HEK293 (cell line): ENCODE data around the gene SPATA6L.

Source experiments
- CTCF ChIP-seq: fragments of 450-650 bp; formaldehyde crosslinking; IDR thresholded peaks from 2 replicates; pipeline ENCODE4 v1.5.1; 2016; ENCODE audit warnings: missing biosample characterization, missing genetic modification characterization
- REST ChIP-seq: fragments of 450-650 bp; formaldehyde crosslinking; IDR thresholded peaks from 2 replicates; pipeline ENCODE4 v1.5.1; 2016; ENCODE audit warnings: missing biosample characterization, missing genetic modification characterization
- SETDB1 ChIP-seq: IDR thresholded peaks from one replicate; pipeline ENCODE4 v1.6.1; 2017; ENCODE audit warnings: mild to moderate bottlenecking, low read length, moderate library complexity, mixed read lengths; ENCODE audit not compliant: insufficient read length
- ZBTB1 ChIP-seq: fragments of 450-650 bp; formaldehyde crosslinking; IDR thresholded peaks from 2 replicates; pipeline ENCODE4 v1.5.1; 2016; ENCODE audit warnings: missing biosample characterization, missing genetic modification characterization
- ZFHX2 ChIP-seq: fragments of 450-650 bp; formaldehyde crosslinking; conservative IDR thresholded peaks from 2 replicates; pipeline ENCODE4 v1.5.1; 2016; ENCODE audit warnings: missing biosample characterization, missing genetic modification characterization
- ZNF26 ChIP-seq: fragments of 450-650 bp; formaldehyde crosslinking; IDR thresholded peaks from 2 replicates; pipeline ENCODE4 v1.5.1; 2016; ENCODE audit warnings: missing biosample characterization, missing genetic modification characterization
- ZNF488 ChIP-seq: fragments of 450-650 bp; formaldehyde crosslinking; IDR thresholded peaks from 2 replicates; pipeline ENCODE4 v1.5.1; 2016; ENCODE audit warnings: missing biosample characterization, missing genetic modification characterization
- ZNF548 ChIP-seq: fragments of 450-650 bp; formaldehyde crosslinking; IDR thresholded peaks from 2 replicates; pipeline ENCODE4 v1.5.1; 2016; ENCODE audit warnings: missing biosample characterization, missing genetic modification characterization
- ZNF639 ChIP-seq: fragments of 450-650 bp; formaldehyde crosslinking; IDR thresholded peaks from 2 replicates; pipeline ENCODE4 v1.5.1; 2016; ENCODE audit warnings: missing biosample characterization, missing genetic modification characterization
- ZNF658 ChIP-seq: fragments of 450-650 bp; formaldehyde crosslinking; IDR thresholded peaks from 2 replicates; pipeline ENCODE4; 2016; ENCODE audit warnings: missing biosample characterization, missing genetic modification characterization
- ZNF768 ChIP-seq: fragments of 450-650 bp; formaldehyde crosslinking; IDR thresholded peaks from 2 replicates; pipeline ENCODE4 v1.5.1; 2018; ENCODE audit warnings: missing biosample characterization, mild to moderate bottlenecking, missing genetic modification characterization

- TF ChIP-seq CTCF (tag by site-specific recombination) (peak; percentile 61), ZNF658 (tag by site-specific recombination) (no peak), ZNF548 (tag by site-specific recombination) (no peak), REST (no peak), ZFHX2 (tag by site-specific recombination) (peak; percentile 88), SETDB1 (no peak), ZNF488 (tag by site-specific recombination) (no peak), ZNF26 (tag by site-specific recombination) (no peak), ZNF768 (tag by site-specific recombination) (no peak), ZNF639 (no peak), ZBTB1 (tag by site-specific recombination) (no peak)
These were observed at the start of gene SPATA6L for GRCh38 chr9:4666042-4666699.
